NCI-H510A (cell line): Measurements from ENCODE around the gene COPZ2.

Experiments
- DNase-seq: peaks from one replicate; lab custom pipeline; 2025; lab: John Stamatoyannopoulos, UW

COPZ2 gene

DNA sequence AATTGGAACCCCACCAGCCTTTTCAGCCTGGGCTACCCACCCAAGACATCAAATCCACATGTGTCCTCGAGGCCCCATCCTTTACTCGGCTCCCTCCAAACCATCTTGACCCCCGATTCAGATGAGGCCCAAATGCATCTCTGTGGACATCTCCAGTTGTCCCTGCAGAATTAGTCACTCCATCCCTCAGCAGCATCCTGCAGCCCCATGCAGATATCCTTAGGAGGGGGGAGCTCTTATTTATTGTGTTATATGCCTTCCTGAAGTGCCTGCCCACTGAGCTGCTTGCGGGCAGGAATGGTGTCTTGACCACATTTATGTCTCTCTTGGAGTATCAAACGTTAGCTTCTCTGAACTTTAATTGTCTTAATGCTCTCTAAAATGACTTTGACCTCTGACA is 51.1 kb downstream of the COPZ2 start:
- no peak for DNase-seq

DNA sequence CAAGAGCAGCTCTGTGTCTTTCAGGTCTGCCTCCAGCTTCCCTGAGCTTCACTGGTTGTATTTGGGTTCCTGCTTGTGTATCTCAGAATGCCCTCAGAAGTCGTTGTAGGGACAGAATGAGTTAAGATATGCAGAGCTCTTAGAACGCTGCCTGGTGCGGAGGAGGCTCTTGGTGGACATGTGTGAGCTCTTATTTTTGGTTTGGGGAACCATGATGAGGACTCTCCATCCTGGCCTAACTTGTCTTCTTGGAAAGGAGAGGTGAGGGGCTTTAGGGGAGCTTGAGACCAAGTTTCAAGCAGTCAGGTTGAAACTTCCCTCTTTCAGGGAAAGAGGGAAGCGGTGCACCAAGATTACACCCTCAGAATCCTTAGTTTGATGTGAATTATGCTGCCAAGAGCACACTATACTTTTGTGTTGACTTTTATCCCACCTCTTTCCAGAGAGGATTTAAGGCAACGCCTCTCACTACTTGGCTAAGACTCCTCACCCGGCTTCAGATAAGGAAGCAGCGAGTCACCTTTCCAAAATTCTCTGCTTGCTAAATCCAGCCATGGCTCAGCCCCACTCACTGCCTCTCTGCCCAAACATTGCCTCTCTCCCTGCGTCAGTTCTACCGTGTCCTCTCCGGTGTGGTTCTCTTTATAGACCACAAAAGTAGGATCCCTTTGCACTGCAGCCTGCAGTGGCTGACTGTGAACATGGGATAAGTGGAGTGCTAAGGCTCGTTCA is 53.9 kb downstream of the COPZ2 start:
- no peak for DNase-seq

DNA sequence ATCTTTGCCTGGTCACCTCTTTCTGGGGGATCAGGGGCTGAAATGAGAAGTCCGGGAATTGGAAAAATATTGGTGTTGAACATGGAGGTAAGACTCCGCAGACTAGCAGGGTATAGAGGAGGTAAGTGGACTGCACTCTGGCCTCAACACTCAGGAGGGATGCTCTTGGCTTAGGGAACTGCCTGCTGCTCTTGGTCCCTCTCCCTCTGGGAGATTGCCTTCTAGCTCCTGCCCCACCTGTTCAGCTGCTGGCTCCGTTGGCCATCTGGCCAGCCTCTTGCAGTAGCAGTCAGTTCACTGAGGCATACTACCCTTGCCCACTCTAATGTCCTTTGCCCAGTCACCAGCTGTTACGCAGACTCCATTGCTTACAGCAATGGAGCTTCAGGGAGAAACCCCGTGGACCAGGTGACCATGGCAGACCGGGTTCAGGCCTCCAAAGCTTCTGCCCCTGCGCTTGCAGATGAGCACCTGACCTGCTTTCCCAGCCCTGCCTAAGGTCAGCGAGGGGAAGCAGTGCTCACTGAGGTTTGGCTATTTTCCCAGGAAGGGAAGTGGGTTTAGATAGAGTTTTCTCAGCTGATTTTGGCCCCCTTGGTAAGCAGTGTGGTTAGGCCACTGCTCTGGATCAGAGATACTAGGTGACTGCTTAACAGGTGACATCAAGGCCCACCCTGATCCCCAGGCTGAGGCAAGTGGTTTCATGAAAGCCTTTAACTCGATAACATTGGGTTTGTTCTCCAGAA is 54.8 kb downstream of the COPZ2 start:
- DNase-seq: no peak

DNA sequence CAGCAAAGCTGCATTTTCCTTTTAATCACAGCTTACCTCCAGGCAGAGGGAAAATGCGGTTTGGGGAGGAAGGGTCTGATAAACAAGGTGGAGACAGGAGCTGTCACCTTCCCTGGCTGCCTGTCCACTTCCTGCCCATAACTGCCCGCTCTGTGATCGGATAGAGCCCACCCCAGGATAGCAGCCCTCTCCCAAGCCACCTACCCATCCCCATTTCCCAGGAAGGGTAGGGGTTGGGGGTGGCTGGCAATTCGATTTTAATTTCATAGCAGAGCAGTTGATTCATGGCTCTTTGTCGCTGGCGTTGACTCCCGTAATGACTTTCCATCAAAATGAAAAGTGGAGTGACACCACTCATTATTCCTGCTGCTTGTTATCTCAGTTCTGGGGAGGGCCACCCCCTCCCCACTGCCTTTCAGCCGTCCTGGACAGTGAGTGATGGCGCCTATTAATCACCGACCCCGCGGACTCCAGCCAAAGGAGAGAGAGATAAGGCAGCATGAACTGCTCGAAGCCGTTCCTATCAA is 55.4 kb downstream of the COPZ2 start:
- no peak for DNase-seq

DNA sequence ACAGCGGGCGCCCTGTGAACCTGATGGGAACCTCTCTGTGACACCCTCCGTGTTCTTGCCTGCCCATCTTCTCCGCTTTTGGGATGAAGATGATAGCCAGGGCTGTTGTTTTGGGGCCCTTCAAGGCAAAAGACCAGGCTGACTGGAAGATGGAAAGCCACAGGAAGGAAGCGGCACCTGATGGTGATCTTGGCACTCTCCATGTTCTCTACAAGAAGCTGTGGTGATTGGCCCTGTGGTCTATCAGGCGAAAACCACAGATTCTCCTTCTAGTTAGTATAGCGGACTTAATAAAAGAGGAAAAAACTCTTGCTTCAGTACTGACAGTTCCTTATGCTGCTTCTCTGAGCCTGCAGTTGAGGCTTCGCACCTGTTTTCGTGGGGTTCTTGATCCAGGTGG is 56.1 kb downstream of the COPZ2 start:
- no peak for DNase-seq

DNA sequence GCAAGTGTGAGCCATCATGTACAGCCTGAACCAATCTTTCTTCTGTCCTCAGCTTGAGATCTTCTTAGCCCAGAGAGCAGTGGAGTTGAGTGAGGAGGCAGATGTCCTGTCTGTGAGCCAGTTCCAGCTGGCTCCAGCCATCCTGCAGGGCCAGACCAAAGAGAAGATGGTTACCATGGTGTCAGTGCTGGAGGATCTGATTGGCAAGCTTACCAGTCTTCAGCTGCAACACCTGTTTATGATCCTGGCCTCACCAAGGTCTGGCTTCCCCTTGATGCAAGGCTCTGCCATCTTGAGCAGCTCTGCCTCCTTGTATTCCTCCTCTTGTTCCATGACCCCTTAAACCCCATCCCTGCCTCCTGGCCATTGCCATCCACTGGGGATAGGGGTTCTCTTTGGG is 57.1 kb downstream of the COPZ2 start:
- DNase-seq: peak; percentile 50

DNA sequence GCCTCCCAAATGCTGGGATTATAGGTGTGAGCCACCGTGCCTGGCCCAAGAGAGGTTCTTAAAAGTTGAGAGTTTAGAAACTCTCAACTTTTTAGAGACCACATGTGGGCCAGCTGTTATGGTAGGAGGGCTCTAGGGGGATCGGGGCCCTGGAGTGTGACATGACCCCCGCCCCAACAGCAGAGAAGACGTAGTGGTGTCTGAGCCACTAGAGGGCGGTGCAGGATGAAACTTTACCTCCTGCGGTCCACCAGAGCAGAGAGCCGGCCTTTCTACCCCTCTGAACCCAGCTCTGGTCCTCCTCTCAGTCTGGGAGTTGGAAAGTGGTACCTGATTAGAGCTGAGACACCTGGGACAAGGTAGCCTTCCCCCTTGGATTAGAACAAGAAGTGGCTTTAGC is 59.3 kb downstream of the COPZ2 start:
- DNase-seq: peak; percentile 38
